CD4-positive, alpha-beta T cell (primary cell): ENCODE results near the gene B4GALNT1. TPM values are rescaled to one million over a fixed set of nuclear protein-coding genes. Genes with fewer than 3 reads are reported as not detected.

Experiments used
- ATAC-seq: fragments of 200-7000 bp; cut with Tn5 transposase; one replicate; pipeline ENCODE4 v1.10.0; 2022; ENCODE audit warnings: mild to moderate bottlenecking; ENCODE audit not compliant: poor library complexity
- CTCF ChIA-PET: fragments of 350-600 bp; sonication (Branson Sonifier 250); formaldehyde crosslinking; loops from one replicate; lab custom pipeline; 2021; ENCODE audit warnings: antibody characterized with exemption, inconsistent platforms; lab: Charles Lee
- POLR2A ChIA-PET: fragments of 350-600 bp; sonication (Branson Sonifier 250); formaldehyde crosslinking; loops from one replicate; lab custom pipeline; 2021; ENCODE audit warnings: antibody characterized with exemption, inconsistent platforms; lab: Charles Lee
- DNase-seq, 14 experiments: peaks; one replicate each; pipeline ENCODE4 v3.0.0-alpha.2; 2013 to 2020; ENCODE audit warnings: mixed read lengths in 2 of 14
- H3K27ac ChIP-seq, 2 donors: one replicate each; pipeline versions ENCODE4 v1.5.1 to v1.7.0; 2013; ENCODE audit warnings: low read length in 2 of 2, low read depth in 1 of 2, mild to moderate bottlenecking in 1 of 2
- H3K27me3 ChIP-seq, 2 experiments: 1 replicate in 1 of 2; 2 replicates in 1 of 2; pipeline versions ENCODE4 v1.6.1 to v1.7.0; 2013; ENCODE audit warnings: low read length in 2 of 2, control low read depth in 1 of 2, mild to moderate bottlenecking in 1 of 2, moderate library complexity in 1 of 2; ENCODE audit not compliant: insufficient read depth in 2 of 2, control insufficient read depth in 1 of 2
- H3K36me3 ChIP-seq: one replicate; pipeline ENCODE4 v1.6.1; 2013; ENCODE audit warnings: low read length, control low read depth; ENCODE audit not compliant: insufficient read depth
- H3K4me1 ChIP-seq: one replicate; pipeline ENCODE4 v1.6.1; 2013; ENCODE audit warnings: low read length, control low read depth; ENCODE audit not compliant: insufficient read depth
- H3K4me3 ChIP-seq: one replicate; pipeline ENCODE4 v1.5.1; 2013; ENCODE audit warnings: mild to moderate bottlenecking, low read length, moderate library complexity
- H3K9me3 ChIP-seq, 2 experiments: 1 replicate in 1 of 2; 2 replicates in 1 of 2; pipeline versions ENCODE4 v1.6.1 to v1.7.0; 2013; ENCODE audit warnings: low read length in 2 of 2, mild to moderate bottlenecking in 2 of 2, control low read depth in 1 of 2, moderate library complexity in 1 of 2; ENCODE audit not compliant: control insufficient read depth in 1 of 2, insufficient read depth in 1 of 2
- H3K27ac Mint-ChIP-seq: one replicate; pipeline ENCODE4 v1.8.0; 2020; ENCODE audit warnings: mixed read lengths
- H3K27me3 Mint-ChIP-seq: one replicate; pipeline ENCODE4 v1.8.0; 2021; ENCODE audit warnings: mixed read lengths
- H3K36me3 Mint-ChIP-seq: one replicate; pipeline ENCODE4 v1.8.0; 2021; ENCODE audit warnings: low read depth, mixed read lengths
- H3K4me1 Mint-ChIP-seq: one replicate; pipeline ENCODE4 v1.8.0; 2021; ENCODE audit warnings: low read depth, mixed read lengths
- H3K4me3 Mint-ChIP-seq: one replicate; pipeline ENCODE4 v1.8.0; 2020; ENCODE audit warnings: mild to moderate bottlenecking, mixed read lengths
- H3K9me3 Mint-ChIP-seq: one replicate; pipeline ENCODE4 v1.8.0; 2020; ENCODE audit warnings: mixed read lengths
- intact Hi-C, 2 experiments: fragments of 100-400 bp; cut with DNase I in 1 of 2; cut with micrococcal nuclease in 1 of 2; formaldehyde crosslinking; loops; one replicate each; pipeline versions ENCODE4 v1.15.1 to v1.9.0; 2023 to 2025; cut with DNase I, micrococcal nuclease
- total RNA-seq, 174 experiments: library from RNA in 2 of 174; stranded (reverse) in 2 of 174; gene quantifications; one replicate each; pipeline ENCODE4 v1.2.3 and lab custom pipeline; 2021 to 2026
- TF ChIP-seq, protein P1 (sequence below): fragments of 200-600 bp; IDR thresholded peaks from one replicate; pipeline ENCODE4 v1.8.0; 2022; ENCODE audit warnings: antibody characterized with exemption, mild to moderate bottlenecking

B4GALNT1 gene
- total RNA-seq, 2 experiments from 2014 or later: not detected

DNA sequence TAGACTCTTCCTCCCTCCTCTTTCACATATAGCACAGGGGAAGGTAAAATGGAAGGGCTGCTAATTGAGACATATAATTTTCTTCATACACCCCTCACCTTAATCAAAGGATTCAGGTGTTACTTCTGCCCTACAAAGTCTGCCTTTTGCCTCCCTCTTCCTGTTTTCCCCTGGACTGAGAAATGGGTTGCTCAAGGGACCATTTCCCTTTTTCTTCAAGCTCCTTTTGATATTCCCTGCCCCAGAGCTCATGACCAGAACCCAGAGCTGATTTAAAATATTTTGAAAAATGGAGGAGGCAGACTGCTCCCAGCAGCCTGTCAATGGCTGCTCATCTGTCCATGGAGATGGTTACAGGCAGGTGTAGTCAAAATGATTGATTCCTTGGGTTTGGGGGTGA lies 48.3 kb downstream of the B4GALNT1 start:
- TF ChIP-seq, protein P1, sequence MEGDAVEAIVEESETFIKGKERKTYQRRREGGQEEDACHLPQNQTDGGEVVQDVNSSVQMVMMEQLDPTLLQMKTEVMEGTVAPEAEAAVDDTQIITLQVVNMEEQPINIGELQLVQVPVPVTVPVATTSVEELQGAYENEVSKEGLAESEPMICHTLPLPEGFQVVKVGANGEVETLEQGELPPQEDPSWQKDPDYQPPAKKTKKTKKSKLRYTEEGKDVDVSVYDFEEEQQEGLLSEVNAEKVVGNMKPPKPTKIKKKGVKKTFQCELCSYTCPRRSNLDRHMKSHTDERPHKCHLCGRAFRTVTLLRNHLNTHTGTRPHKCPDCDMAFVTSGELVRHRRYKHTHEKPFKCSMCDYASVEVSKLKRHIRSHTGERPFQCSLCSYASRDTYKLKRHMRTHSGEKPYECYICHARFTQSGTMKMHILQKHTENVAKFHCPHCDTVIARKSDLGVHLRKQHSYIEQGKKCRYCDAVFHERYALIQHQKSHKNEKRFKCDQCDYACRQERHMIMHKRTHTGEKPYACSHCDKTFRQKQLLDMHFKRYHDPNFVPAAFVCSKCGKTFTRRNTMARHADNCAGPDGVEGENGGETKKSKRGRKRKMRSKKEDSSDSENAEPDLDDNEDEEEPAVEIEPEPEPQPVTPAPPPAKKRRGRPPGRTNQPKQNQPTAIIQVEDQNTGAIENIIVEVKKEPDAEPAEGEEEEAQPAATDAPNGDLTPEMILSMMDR: no peak
- DNase-seq: peak in 1 of 14 experiments; percentile 19
- H3K4me1 ChIP-seq: peaks cover 8% of the 10 kb centered on the region
- ATAC-seq: no peak
- intact Hi-C loops: loop anchor here in 1 of 2 experiments (5.0 kb wide), 1 partner anchor 323 kb away; no protein-coding TSS in a partner anchor
- H3K9me3 Mint-ChIP-seq: no peaks in the 10 kb centered on the region
- H3K4me3 ChIP-seq: no peak overlapping the region
- ChIA-PET CTCF (no interaction called here), POLR2A (interaction anchor here (0.7 to 1.9 kb wide), 2 partner anchors 36 to 160 kb away, joined by 3 to 7 read pairs; partner anchors contain the start of gene TSPAN31)
- no peaks in the 10 kb centered on the region for H3K4me1 Mint-ChIP-seq
- no peaks in the 10 kb centered on the region for H3K9me3 ChIP-seq
- no peaks in the 10 kb centered on the region for H3K36me3 ChIP-seq
- H3K27ac ChIP-seq: no peak overlapping the region
- no peak overlapping the region for H3K27ac Mint-ChIP-seq
- H3K27me3 ChIP-seq: peaks cover 0 to 10% of the 10 kb centered on the region in 2 experiments
- no peak overlapping the region for H3K4me3 Mint-ChIP-seq
- H3K27me3 Mint-ChIP-seq: peaks cover 15% of the 10 kb centered on the region
- H3K36me3 Mint-ChIP-seq: no peaks in the 10 kb centered on the region

DNA sequence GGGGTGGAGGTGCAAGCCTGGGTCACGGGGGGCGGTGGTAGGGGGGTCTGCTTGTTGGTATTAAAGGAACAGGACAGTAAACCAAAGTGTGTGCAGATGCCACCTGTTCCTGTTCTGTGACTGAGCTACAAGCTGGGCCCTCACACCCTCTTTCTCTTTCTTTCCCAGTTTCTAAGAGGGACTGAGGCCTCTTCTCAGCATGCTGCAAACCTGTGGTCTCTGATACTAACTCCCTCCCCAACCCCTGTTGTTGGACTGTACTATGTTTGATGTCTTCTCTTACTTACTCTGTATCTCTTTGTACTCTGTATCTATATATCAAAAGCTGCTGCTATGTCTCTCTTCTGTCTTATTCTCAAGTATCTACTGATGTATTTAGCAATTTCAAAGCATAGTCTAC lies 49.0 kb downstream of the B4GALNT1 start:
- ATAC-seq (no peak), DNase-seq (no peak)
- Histone ChIP-seq H3K4me3 (no peak overlapping the region), H3K27ac (no peak overlapping the region), H3K4me1 (peaks cover 8% of the 10 kb centered on the region), H3K36me3 (no peaks in the 10 kb centered on the region), H3K27me3 (peaks cover 0 to 10% of the 10 kb centered on the region in 2 experiments), H3K9me3 (no peaks in the 10 kb centered on the region)
- ChIA-PET CTCF (interaction anchor here (0.8 to 3.2 kb wide), 15 partner anchors 9 to 172 kb away, joined by 3 to 36 read pairs (median 12); partner anchors contain the start of genes ARHGAP9, B4GALNT1, CDK4 and DTX3), POLR2A (interaction anchor here (1.9 kb wide), 1 partner anchor 37 kb away, joined by 7 read pairs; no protein-coding TSS in a partner anchor)
- Mint-ChIP-seq H3K27ac (no peak overlapping the region), H3K27me3 (peaks cover 15% of the 10 kb centered on the region), H3K9me3 (no peaks in the 10 kb centered on the region), H3K4me1 (no peaks in the 10 kb centered on the region), H3K4me3 (no peak overlapping the region), H3K36me3 (no peaks in the 10 kb centered on the region)
- TF ChIP-seq, protein P1: no peak
- intact Hi-C loops: loop anchor here in 1 of 2 experiments (5.0 kb wide), 1 partner anchor 323 kb away; no protein-coding TSS in a partner anchor

DNA sequence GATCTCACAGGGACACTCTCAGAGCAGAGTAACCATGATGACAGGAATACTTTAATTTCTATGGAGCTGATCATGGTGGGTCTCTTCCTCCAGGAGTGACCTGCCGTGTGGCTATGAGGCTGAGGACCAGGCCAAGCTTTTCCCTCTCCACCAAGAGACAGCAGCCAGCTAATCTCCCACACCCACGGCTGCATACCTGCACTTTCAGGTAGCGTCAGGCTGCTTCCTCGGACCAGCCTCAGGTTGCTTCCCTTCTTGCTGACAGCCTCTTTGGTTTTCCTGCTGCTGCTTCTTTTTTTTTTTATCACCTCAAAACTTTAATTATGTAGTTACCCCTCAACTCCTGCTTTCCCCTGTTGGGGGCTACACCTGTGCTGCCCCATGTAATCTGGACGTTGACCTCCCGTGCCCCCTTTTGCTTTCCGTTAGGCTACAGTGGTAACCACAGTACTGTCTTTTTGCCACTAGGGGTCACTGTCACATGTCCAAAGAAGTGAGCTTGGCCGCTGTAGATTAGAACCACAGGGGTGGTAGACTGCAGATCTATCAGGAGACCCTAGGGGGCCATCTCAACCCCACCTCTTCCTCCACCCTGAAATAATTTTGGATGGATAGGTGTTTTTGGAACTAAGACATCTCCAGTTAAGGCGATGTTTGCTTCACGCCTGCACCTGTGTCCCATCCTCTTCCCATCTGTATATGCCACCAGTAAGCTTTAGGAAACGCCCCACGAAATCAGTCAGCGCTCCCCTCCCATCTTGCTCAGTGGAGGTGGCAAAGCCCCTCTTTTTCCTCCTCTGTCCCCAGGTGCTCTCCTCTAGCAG lies 49.8 kb downstream of the B4GALNT1 start:
- CTCF ChIA-PET: interaction anchor here (0.6 to 3.2 kb wide), 32 partner anchors 8 to 1705 kb away, joined by 3 to 36 read pairs (median 4); partner anchors contain the start of genes ARHGAP9, B4GALNT1, CDK4 and DDIT3
- intact Hi-C loops: loop anchor here (1.0 to 5.0 kb wide), 8 partner anchors 38 to 324 kb away; partner anchors contain the start of genes B4GALNT1 (in 2 of the 2) and GLI1 (in 1 of the 2)
- POLR2A ChIA-PET: interaction anchor here (0.6 to 1.9 kb wide), 4 partner anchors 10 to 50 kb away, joined by 3 to 7 read pairs (median 4); partner anchors contain the start of gene B4GALNT1

More for the DNA sequence above, 49.8 kb downstream of the B4GALNT1 start:
- TF ChIP-seq, protein P1: peak; percentile 96
- H3K4me3 Mint-ChIP-seq: no peak overlapping the region
- ATAC-seq: peak; percentile 100
- H3K27ac ChIP-seq: no peak overlapping the region
- no peaks in the 10 kb centered on the region for H3K9me3 ChIP-seq
- no peak overlapping the region for H3K4me3 ChIP-seq
- H3K27me3 ChIP-seq: peaks cover 0 to 10% of the 10 kb centered on the region in 2 experiments
- H3K27me3 Mint-ChIP-seq: peaks cover 15% of the 10 kb centered on the region
- H3K36me3 Mint-ChIP-seq: no peaks in the 10 kb centered on the region
- H3K4me1 ChIP-seq: peaks cover 8% of the 10 kb centered on the region
- DNase-seq: peak; percentile 33 to 89 (median 56)
- no peak overlapping the region for H3K27ac Mint-ChIP-seq
- no peaks in the 10 kb centered on the region for H3K4me1 Mint-ChIP-seq
- no peaks in the 10 kb centered on the region for H3K9me3 Mint-ChIP-seq
- H3K36me3 ChIP-seq: no peaks in the 10 kb centered on the region
